HEK293 (cell line): ENCODE results near the gene HPCA.

Experiments
- CTCF ChIA-PET: fragments of 350-600 bp; formaldehyde crosslinking; extraction: SDS; loops from one replicate; lab custom pipeline; 2021; ENCODE audit warnings: antibody characterized with exemption; lab: Yijun Ruan, JAX
- POLR2A ChIA-PET: fragments of 300-600 bp; formaldehyde crosslinking; extraction: SDS; loops from one replicate; lab custom pipeline; 2020; ENCODE audit warnings: antibody characterized with exemption, inconsistent platforms; lab: Yijun Ruan, JAX
- H3K27ac ChIP-seq: fragments of 200-500 bp; sonication (Bioruptor generic); 2 replicates; pipeline ENCODE4 v1.5.1; 2014; ENCODE audit warnings: low read depth, low read length, control low read depth, inconsistent platforms; ENCODE audit errors: extremely low read depth
- H3K36me3 ChIP-seq, 2 experiments: fragments of 200-500 bp in 1 of 2; sonication (Bioruptor generic) in 1 of 2; 1 replicate in 1 of 2; 2 replicates in 1 of 2; pipeline ENCODE4 v1.5.1; 2014 to 2017; ENCODE audit warnings: inconsistent platforms in 2 of 2, low read length in 2 of 2; ENCODE audit not compliant: control insufficient read depth in 2 of 2, insufficient read depth in 1 of 2
- H3K4me1 ChIP-seq: fragments of 200-500 bp; sonication (Bioruptor generic); 2 replicates; pipeline ENCODE4 v1.5.1; 2014; ENCODE audit warnings: mild to moderate bottlenecking, low read length, inconsistent platforms; ENCODE audit not compliant: control insufficient read depth, insufficient read depth
- H3K4me3 ChIP-seq: 2 replicates; pipeline ENCODE4 v1.5.1; 2011; ENCODE audit warnings: low read depth, mild to moderate bottlenecking, control low read depth, low read length, moderate library complexity
- H3K9me3 ChIP-seq: fragments of 200-500 bp; sonication (Bioruptor generic); 2 replicates; pipeline ENCODE4 v1.5.1; 2014; ENCODE audit warnings: low read depth, low read length, inconsistent platforms; ENCODE audit not compliant: control insufficient read depth, insufficient read depth
- EGR2 ChIP-seq: fragments of 450-650 bp; formaldehyde crosslinking; IDR thresholded peaks from 2 replicates; pipeline ENCODE4 v1.5.1; 2016; ENCODE audit warnings: low read depth, missing biosample characterization, missing genetic modification characterization
- RBAK ChIP-seq: fragments of 450-650 bp; formaldehyde crosslinking; IDR thresholded peaks from 2 replicates; pipeline ENCODE4 v1.5.1; 2016; ENCODE audit warnings: missing biosample characterization, missing genetic modification characterization
- SCRT2 ChIP-seq: fragments of 450-650 bp; formaldehyde crosslinking; IDR thresholded peaks from 2 replicates; pipeline ENCODE4 v1.5.1; 2016; ENCODE audit warnings: missing biosample characterization, missing genetic modification characterization
- SP2 ChIP-seq: fragments of 450-650 bp; formaldehyde crosslinking; IDR thresholded peaks from 2 replicates; pipeline ENCODE4 v1.5.1; 2016; ENCODE audit warnings: missing biosample characterization, missing genetic modification characterization
- ZBTB8A ChIP-seq: fragments of 450-650 bp; formaldehyde crosslinking; IDR thresholded peaks from 2 replicates; pipeline ENCODE4 v1.5.1; 2016; ENCODE audit warnings: missing biosample characterization, missing genetic modification characterization
- ZFHX2 ChIP-seq: fragments of 450-650 bp; formaldehyde crosslinking; conservative IDR thresholded peaks from 2 replicates; pipeline ENCODE4 v1.5.1; 2016; ENCODE audit warnings: missing biosample characterization, missing genetic modification characterization
- ZFP41 ChIP-seq: fragments of 450-650 bp; formaldehyde crosslinking; IDR thresholded peaks from 2 replicates; pipeline ENCODE4 v1.5.1; 2016; ENCODE audit warnings: missing biosample characterization, missing genetic modification characterization, borderline replicate concordance
- ZNF133 ChIP-seq: fragments of 450-650 bp; formaldehyde crosslinking; IDR thresholded peaks from 2 replicates; pipeline ENCODE4 v1.5.1; 2016; ENCODE audit warnings: missing biosample characterization, missing genetic modification characterization
- ZNF214 ChIP-seq: fragments of 450-650 bp; formaldehyde crosslinking; IDR thresholded peaks from 2 replicates; pipeline ENCODE4 v1.5.1; 2017; ENCODE audit warnings: missing biosample characterization, mild to moderate bottlenecking, missing genetic modification characterization, borderline replicate concordance
- ZNF23 ChIP-seq: fragments of 450-650 bp; formaldehyde crosslinking; IDR thresholded peaks from 2 replicates; pipeline ENCODE4 v1.5.1; 2016; ENCODE audit warnings: missing biosample characterization, missing genetic modification characterization, borderline replicate concordance
- ZNF585B ChIP-seq: fragments of 450-650 bp; formaldehyde crosslinking; IDR thresholded peaks from 2 replicates; pipeline ENCODE4 v1.5.1; 2016; ENCODE audit warnings: missing biosample characterization, missing genetic modification characterization
- ZNF600 ChIP-seq: fragments of 450-650 bp; formaldehyde crosslinking; IDR thresholded peaks from 2 replicates; pipeline ENCODE4 v1.5.1; 2016; ENCODE audit warnings: missing biosample characterization, missing genetic modification characterization
- ZNF624 ChIP-seq: fragments of 450-650 bp; formaldehyde crosslinking; IDR thresholded peaks from 2 replicates; pipeline ENCODE4 v1.5.1; 2017; ENCODE audit warnings: missing biosample characterization, missing genetic modification characterization
- ZNF645 ChIP-seq: fragments of 450-650 bp; formaldehyde crosslinking; IDR thresholded peaks from 2 replicates; pipeline ENCODE4; 2016; ENCODE audit warnings: missing biosample characterization, missing genetic modification characterization
- ZNF664 ChIP-seq: fragments of 450-650 bp; formaldehyde crosslinking; IDR thresholded peaks from 2 replicates; pipeline ENCODE4 v1.5.1; 2016; ENCODE audit warnings: missing biosample characterization, missing genetic modification characterization
- ZSCAN30 ChIP-seq: fragments of 450-650 bp; IDR thresholded peaks from 2 replicates; pipeline ENCODE4 v1.5.1; 2018; ENCODE audit warnings: missing biosample characterization, mild to moderate bottlenecking, missing genetic modification characterization, moderate library complexity

The HPCA gene

DNA sequence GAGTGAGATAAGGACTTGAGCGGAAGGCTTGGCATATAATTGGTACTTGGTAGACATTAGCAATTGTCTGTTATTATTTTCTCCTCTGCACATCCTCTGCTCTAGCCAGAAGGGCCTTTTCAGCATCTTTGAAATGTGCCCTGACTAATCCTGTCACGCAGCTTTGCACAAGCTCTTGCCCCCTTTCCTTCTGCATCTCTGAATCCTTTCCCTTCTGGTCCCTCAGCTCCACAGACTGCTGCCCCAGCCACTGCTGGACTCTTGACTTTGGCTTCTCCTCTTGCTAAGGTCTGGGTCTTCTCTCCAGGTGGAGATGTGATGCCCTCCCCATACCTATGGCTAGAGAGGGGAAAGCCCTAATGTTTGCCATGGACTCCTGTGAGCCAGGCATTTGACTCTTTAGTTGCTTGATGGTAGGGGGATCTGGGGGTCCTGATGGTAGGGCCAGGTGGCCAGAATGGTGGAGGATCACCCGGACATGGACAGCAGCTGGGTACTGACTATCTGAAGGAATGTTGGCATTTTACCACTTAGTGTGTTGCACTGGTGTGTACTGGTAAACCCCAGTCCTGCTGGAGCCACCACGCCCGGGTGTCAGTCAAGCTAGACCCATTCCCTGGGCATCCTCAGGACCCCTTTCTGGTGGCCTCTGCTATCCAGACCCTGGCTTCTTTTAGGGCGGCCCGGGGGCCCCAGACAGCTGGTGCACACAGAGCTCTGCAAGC is 4.4 kb downstream of the HPCA start (continued):
- TF ChIP-seq ZNF585B (tag by site-specific recombination): no peak
- TF ChIP-seq ZNF624 (tag by site-specific recombination): no peak
- no peak for TF ChIP-seq ZNF133
- no peak for TF ChIP-seq ZNF645 (tag by site-specific recombination)
- TF ChIP-seq, all 188 proteins: peak for 0

DNA sequence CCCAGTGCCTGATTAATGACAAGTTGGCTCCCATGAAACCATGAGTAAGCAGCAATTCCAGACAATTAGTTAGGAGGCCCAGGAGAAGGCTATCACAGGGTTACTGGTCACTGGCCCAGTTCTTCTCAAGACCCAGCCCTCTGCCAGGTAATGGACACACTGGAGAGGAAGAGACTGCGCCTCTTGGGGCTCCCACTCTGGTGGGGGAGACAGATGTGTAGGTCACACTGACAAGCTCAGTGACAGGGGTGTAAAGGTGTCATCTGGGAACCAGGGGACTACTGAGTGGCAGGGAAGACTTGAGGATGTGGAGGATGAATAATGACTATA is 4.9 kb downstream of the HPCA start:
- no peak for TF ChIP-seq ZNF214 (tag by site-specific recombination)
- TF ChIP-seq ZFP41 (tag by site-specific recombination): no peak
- CTCF ChIA-PET: interaction anchor here (0.6 to 4.9 kb wide), 6 partner anchors 9 to 592 kb away, joined by 3 to 50 read pairs (median 4); no protein-coding TSS in a partner anchor

DNA sequence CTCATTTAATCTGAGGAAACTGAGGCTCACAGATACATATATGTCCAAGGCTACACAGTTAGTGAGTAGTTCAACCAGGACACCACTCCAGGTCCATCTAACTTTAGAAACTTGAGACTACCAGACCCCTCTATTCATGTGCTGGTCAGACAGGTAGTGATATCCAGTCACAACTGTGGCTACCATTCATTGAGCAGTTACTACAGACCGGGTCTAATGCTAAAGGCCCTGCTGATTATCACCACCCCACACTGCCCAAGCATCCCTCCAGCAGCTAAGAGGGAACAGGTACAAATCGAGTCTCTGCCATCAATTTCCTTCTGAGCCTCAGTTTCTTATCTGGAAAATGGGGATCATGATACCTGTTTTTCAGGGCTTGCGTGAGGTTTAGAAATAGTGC is 5.3 kb downstream of the HPCA start:
- Histone ChIP-seq H3K4me1 (no peaks in the 10 kb centered on the region), H3K27ac (no peak overlapping the region), H3K9me3 (no peaks in the 10 kb centered on the region), H3K36me3 (no peaks in the 10 kb centered on the region), H3K4me3 (no peak overlapping the region)
- POLR2A ChIA-PET: no interaction called here
- CTCF ChIA-PET: interaction anchor here (0.6 to 4.9 kb wide), 7 partner anchors 9 to 592 kb away, joined by 3 to 50 read pairs (median 3); no protein-coding TSS in a partner anchor
- TF ChIP-seq ZBTB8A (no peak), SCRT2 (tag by site-specific recombination) (no peak), ZNF664 (tag by site-specific recombination) (peak; percentile 81; the same call in 1 of the 2 replicates), ZNF23 (tag by site-specific recombination) (no peak)
- TF ChIP-seq, all 188 proteins: peak for 1

More for the DNA sequence above, 4.9 kb downstream of the HPCA start:
- Histone ChIP-seq H3K27ac (no peak overlapping the region), H3K9me3 (no peaks in the 10 kb centered on the region), H3K4me3 (no peak overlapping the region), H3K36me3 (no peaks in the 10 kb centered on the region), H3K4me1 (no peaks in the 10 kb centered on the region)
- POLR2A ChIA-PET: no interaction called here

DNA sequence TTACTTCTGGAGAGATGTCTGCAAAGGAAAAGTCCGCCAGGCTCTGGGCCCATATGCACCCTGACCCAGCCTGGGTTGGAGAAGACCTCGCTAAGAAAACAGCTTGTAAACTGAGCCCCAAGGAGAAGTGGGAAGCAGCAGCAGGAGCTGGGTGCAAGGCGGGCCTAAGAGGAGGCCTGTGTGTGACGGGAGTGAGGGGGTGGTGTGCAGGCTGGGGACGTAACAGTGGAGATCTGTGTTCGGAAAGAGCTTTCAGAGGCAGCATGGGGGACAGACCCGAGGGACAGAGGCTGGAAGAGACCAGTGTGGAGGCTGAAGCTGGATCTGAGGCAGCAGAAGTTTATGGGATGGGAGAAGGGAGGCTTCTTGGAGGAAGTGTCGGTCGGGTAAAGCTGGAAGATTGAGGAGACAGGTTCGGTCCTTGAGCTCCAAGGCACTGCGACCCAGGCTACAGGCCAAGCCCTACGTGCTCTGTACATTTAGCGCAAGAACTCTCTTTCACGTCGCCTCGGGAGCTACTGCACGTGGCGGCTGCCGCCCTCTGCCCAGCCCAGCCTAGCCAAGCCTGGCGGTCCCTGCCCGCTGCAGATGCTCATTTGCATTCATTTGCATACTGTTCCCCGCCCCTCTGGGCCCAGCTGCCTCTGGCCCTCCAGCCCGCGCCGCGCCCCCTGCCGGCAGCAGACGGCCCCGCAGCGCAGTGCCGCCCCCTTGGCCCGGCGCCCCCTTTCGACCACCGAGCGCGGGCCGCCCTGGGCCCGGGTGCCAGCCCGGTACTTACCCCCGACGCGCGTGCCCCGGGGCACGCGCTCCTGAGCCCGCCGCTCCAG is 6.3 kb downstream of the HPCA start:
- CTCF ChIA-PET: interaction anchor here (0.6 to 4.9 kb wide), 17 partner anchors 10 to 541 kb away, joined by 3 to 50 read pairs (median 3); no protein-coding TSS in a partner anchor
- Histone ChIP-seq H3K4me3 (no peak overlapping the region), H3K36me3 (no peaks in the 10 kb centered on the region), H3K27ac (no peak overlapping the region), H3K9me3 (no peaks in the 10 kb centered on the region), H3K4me1 (no peaks in the 10 kb centered on the region)
- POLR2A ChIA-PET: no interaction called here
- TF ChIP-seq ZSCAN30 (tag by site-specific recombination) (0 out of 2 replicates have a peak, but pooled peaks have one; percentile 31), EGR2 (tag by site-specific recombination) (peak; percentile 45; the same call in 1 of the 2 replicates), ZNF600 (peak; percentile 55; the same call in 1 of the 2 replicates), RBAK (tag by site-specific recombination) (no peak), SP2 (tag by site-specific recombination) (peak; percentile 10; the same call in 1 of the 2 replicates), ZFHX2 (tag by site-specific recombination) (peak; percentile 54)
